HG03342 (cell line): ENCODE data around the gene APOA1.

Experiments
- ATAC-seq: cut with Tn5 transposase; IDR thresholded peaks from one replicate; pipeline ENCODE4 v1.9.1; 2021; ENCODE audit warnings: mild to moderate bottlenecking, moderate library complexity; ENCODE audit not compliant: unreplicated experiment

Gene APOA1

DNA sequence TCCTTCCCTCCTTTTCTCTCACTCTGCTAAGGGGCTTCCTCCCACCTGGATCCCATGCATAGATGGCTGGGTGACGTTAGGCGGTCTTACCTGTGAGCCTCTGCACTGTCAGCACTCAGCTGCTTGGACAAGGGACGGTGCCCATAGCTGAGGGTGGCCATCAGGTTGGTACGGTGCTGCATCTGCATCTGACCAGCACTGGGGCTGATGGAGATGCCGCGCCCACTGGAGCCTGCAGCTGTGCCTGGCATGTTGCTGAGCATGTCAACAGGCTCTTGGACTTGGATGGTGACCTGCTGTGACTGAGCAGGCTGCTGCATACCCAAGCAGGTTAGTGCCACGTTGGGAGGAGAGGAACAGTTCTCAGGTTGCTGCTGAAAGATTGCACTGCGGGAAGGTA is 21.8 kb upstream of the APOA1 start:
- ATAC-seq: no peak

GRCh38 chr11:116857936-116858335 is 20.5 kb upstream of the APOA1 start:
- ATAC-seq: no peak

- no peak for ATAC-seq
Measured at GRCh38 chr11:116857316-116857715, 19.9 kb upstream of the APOA1 start.

GRCh38 chr11:116856423-116856822 is 19.0 kb upstream of the APOA1 start:
- no peak for ATAC-seq

GRCh38 chr11:116855413-116855812 is 18.0 kb upstream of the APOA1 start:
- no peak for ATAC-seq

DNA sequence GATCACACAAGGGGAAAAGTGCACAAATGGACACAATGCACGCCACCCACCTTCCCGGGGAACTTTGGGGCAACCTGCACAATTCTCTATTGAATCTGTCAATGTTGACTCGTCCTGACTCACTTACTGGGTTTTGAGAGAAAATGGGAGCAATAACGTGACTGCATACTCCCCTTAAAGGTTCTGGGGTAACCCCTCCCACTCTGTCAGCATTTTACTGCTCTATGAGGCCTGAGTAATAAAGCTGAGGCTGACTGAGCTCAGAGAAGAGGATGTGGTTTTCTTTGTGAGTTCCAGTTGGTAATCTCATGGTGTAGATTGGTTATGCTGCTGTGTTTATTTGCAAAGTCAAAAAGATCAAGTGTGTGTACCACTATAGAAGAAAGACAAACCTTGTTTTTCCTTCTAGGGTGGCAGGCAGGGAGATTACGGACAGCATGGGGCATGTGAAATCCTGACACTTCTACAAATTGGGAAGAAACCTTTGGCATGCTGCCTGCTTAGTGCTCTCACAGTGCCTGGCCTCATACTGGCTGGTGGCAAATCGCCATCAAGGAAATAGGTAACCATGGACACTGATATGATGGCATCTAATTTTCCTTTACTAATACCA is 16.1 kb upstream of the APOA1 start:
- ATAC-seq: peak; percentile 95

DNA sequence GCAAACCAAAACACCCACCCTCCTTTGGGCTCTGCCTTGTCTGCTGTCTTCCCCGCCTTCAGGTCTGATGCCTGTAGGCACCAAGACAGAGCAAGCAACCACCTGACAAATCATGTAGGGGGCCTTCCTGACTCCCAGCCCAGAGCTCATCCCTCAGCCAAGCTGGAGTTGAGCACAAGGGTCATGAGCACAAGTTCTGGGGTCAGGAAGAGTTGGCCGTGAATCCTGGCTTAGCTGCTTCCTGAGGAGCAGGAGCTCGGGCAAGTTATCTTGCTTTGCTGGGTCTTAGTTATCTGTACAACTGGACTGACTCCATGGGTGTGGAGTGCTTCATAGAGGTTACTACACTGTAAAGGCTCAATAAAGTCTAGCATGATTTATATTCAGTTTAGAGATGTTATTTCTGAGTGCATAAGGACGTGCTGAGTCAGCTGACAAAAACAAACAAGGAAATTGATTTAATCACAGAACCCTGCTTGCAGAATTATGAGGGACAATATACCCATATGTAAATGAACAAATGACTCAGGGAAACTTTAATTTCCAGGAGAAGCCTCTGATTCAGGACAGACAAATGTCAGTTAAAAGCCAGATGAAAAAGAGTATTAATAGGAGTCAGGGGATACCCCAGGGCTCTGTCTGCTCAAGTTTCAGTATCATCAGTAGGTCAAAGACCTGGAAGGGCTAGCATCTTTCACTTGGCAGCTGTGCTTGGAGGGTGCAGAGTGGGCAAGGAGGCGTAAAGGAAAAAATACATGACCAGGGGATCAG is 15.0 kb upstream of the APOA1 start:
- ATAC-seq: no peak

GRCh38 chr11:116851626-116852025 is 14.2 kb upstream of the APOA1 start:
- ATAC-seq: no peak

DNA sequence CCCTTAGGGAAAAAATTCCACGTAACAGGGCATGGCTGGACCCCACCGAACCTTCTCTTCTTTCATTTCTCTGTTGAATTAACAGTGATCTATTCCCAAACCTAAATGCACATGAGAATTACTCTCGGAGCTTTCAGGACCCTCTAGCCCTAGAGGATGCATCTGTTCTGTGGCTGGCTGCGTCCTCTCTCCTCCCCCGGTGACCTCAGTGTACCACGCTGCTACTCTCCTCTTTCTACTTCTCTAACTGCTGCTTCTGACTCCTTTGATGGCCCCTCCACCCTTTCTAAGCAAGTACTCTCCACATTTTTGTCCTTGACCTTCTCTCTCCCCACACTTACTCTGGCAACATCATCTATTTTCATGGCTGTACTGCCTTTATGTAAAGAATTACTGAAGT is 12.1 kb upstream of the APOA1 start:
- ATAC-seq: no peak

- ATAC-seq: no peak
Measured at GRCh38 chr11:116849060-116849459, 11.6 kb upstream of the APOA1 start.

GRCh38 chr11:116847612-116848011 is 10.2 kb upstream of the APOA1 start:
- no peak for ATAC-seq

DNA sequence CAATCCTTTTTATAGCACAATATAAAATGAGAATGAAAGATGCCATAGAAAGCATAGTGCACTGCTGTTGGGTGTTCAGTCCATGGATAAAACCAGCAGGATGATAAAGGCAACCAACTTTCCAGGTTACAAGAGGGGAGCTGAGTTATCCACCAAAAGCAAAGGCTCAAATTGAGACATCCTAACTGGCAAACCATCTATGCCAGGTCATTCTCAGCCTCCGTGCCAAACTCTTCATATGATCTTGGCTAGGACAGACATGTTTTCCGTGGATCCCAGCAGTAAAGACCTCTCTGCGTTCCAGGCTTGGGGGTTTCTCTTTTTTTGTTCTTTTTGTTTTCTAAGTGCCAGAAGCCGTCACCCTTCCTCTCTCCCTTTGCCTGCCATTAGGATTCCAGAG is 7.3 kb upstream of the APOA1 start:
- ATAC-seq: no peak

DNA sequence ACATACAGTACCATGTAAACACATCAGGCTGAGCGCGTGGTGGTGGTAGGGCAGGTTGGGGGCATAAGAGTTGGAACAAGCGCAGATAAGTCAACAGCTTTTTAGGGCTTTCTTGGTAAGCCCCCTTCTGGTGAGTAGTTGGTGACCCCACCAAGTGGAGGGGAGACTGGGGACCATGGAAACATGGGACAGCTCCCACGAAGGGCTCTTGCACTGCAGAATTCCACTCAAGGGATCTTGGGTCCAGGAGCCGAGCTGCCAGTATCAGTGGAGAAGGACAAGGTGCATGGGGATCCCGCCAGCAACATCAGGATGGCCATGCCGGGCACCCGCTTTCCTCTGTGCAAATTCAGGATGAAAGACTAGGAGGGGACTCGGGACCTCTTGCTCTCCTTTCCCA is 6.2 kb upstream of the APOA1 start:
- ATAC-seq: no peak

GRCh38 chr11:116842909-116843308 is 5.5 kb upstream of the APOA1 start:
- no peak for ATAC-seq

DNA sequence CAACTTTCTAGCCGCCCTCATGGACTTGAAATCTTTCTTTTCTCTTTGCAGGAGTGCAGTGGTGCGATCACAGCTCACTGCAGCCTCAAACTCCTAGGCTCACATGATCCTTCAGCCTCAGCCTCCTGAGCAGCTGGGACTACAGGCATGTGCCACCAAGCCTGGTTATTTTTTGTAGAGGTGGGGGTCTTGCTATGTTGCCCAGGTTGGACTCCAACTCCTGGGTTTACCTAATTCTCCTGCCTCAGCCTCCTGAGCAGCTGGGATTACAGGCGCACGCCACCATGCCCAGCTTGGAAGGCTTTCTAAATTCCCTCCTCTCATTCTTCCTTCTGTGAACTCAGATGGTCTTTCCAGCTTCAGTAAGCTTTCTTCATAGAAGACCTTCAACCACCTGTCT is 4.7 kb upstream of the APOA1 start:
- no peak for ATAC-seq

- ATAC-seq: no peak
Measured at GRCh38 chr11:116840746-116841296, 3.4 kb upstream of the APOA1 start.

DNA sequence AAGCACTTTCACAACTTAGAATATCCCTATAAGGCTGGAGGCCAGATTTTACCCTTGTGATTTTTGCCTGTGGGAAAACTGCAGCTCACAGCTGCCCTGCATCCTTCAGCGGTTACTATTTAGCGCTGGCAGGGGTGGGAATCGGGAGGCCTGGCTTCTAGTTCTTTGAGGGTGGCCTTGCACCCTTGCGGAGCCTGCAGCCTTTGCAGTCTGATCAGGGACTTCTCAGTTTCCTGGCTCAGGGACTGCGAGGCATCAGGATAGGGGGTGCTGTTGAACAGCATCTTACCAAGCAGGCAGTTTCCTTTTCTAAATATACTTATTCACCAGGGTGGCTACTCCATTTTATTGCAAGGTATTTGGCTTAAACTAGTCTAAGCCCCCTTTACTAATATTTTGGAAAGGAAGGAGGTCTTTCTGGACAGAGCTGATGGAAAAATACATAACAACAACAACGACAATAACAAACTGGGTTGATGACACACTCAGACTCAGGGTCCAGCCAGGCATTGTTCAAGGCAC is 2.9 kb upstream of the APOA1 start:
- no peak for ATAC-seq

DNA sequence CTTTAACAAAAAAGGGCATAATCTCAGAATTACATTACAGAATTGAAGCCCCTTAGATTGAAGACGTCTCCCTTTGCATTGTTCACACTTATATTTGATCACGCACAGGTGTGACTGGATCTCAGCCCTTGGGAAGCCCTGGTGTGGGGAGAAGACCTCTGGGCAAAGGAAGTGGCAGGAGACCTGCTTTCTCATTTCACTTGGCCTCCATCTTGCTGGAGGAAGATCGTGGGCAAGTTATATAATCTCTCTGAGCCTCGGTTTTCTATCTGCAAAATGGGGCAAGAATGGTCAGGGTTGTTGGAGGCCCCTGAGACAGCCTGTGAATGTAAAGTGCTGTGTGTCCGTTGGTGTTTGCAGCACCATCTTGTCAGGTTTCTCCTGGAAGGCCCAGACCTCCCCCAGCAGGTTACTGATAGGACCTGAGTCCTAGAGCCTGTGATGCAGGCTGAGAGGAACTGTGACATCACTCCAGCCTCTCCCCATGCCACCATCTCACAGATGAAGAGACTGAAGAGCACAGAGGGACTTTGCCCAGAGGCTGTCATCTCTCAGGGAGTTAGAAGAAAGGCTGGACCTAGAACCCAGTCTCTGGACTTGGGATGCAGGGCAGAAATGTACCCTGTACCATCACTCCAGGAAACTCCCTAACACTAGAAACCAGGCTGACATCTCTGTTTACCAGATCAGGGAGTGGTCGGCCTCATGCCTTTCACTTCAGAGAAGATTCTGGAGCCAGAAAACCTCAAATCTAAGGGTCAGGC is 1.1 kb upstream of the APOA1 start:
- ATAC-seq: no peak

- no peak for ATAC-seq
Measured at GRCh38 chr11:116836632-116836991, 810 bp downstream of the APOA1 start.

- peak; percentile 84 for ATAC-seq
Measured at GRCh38 chr11:116835791-116836631, 1.4 kb downstream of the APOA1 start.
